ENCODE results near the gene SYNJ2. TPM values are rescaled to one million over a fixed set of nuclear protein-coding genes. Genes with fewer than 3 reads are reported as not detected.

The SYNJ2 gene
- total and polyA plus RNA-seq, 7 donors = 2.6 to 30.2 (median 6.1) TPM

DNA sequence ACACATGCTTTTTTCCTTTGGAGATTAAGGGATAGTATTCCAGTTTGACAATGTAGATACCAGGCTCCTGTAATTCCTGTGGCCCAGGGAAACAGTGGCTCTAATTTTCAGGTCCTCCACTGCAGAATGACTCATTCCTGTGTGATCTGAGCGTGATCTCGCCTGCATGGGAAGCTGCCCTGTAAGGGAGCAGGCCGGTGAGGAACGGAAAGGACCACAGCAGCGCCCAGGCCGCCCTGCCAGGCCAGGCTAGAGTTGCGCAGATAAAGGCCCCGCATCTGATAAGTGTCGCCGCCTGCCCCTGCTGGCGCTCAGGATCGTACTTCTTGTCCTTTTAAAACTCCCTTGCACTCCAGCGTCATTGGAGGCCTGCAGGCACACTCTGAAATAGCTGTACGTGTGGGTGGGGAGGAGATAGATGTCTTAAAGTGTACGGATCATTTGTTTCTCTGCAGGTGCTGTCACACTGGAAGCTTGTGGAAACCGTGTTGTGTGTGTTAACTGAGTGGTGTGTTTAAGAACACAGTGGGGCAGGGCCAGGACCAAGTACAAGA is 60.7 kb downstream of the SYNJ2 start:
- 48 to 70% (median 50%) methylated on average over 16 of the region's 16 CpGs for WGBS, 3 donors

GRCh38 chr6:158043008-158043407 is 61.3 kb downstream of the SYNJ2 start:
- TF ChIP-seq, protein P1, sequence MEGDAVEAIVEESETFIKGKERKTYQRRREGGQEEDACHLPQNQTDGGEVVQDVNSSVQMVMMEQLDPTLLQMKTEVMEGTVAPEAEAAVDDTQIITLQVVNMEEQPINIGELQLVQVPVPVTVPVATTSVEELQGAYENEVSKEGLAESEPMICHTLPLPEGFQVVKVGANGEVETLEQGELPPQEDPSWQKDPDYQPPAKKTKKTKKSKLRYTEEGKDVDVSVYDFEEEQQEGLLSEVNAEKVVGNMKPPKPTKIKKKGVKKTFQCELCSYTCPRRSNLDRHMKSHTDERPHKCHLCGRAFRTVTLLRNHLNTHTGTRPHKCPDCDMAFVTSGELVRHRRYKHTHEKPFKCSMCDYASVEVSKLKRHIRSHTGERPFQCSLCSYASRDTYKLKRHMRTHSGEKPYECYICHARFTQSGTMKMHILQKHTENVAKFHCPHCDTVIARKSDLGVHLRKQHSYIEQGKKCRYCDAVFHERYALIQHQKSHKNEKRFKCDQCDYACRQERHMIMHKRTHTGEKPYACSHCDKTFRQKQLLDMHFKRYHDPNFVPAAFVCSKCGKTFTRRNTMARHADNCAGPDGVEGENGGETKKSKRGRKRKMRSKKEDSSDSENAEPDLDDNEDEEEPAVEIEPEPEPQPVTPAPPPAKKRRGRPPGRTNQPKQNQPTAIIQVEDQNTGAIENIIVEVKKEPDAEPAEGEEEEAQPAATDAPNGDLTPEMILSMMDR (IDR thresholded peaks at IDR 0.05) = no peak
- Histone ChIP-seq H3K36me3 (ENCODE audit: insufficient read depth in 1 of 2, low read depth in 1 of 2) (no peaks in the 10 kb centered on the region), H3K4me1 (peaks cover 71% of the 10 kb centered on the region), H3K27ac (peak overlapping the region; percentile 98), H3K4me3 (peak overlapping the region; percentile 43), H3K9me3 (no peaks in the 10 kb centered on the region), H3K27me3 (ENCODE audit: insufficient read depth in 3 of 3, low read length in 2 of 3) (no peaks in the 10 kb centered on the region)
- intact Hi-C loops (cut with DNase I) = loop anchor here in 1 of 2 donors (5.0 kb wide), 1 partner anchor 61 kb away; the partner anchor contains the start of gene SYNJ2
- WGBS, 3 donors = 49 to 64% (median 56%) methylated on average over 20 of the region's 20 CpGs
- ATAC-seq = peak in 3 of 4 donors; percentile 23 to 51 (median 31)
- DNase-seq = peak in 1 of 2 donors; percentile 78

More for the DNA sequence above, 60.7 kb downstream of the SYNJ2 start:
- TF ChIP-seq, protein P1 (IDR thresholded peaks at IDR 0.05) = no peak
- Histone ChIP-seq H3K27me3 (ENCODE audit: insufficient read depth in 3 of 3, low read length in 2 of 3) (no peaks in the 10 kb centered on the region), H3K27ac (peak overlapping the region; percentile 98), H3K36me3 (ENCODE audit: insufficient read depth in 1 of 2, low read depth in 1 of 2) (no peaks in the 10 kb centered on the region), H3K4me3 (peak overlapping the region; percentile 43), H3K9me3 (no peaks in the 10 kb centered on the region), H3K4me1 (peaks cover 69% of the 10 kb centered on the region)
- ATAC-seq (peak; percentile 57 to 70 (median 66)), DNase-seq (peak; percentile 76 to 93)
- intact Hi-C loops (cut with DNase I) = loop anchor here in 1 of 2 donors (5.0 kb wide), 1 partner anchor 60 kb away; the partner anchor contains the start of gene SYNJ2

- H3K27me3 ChIP-seq (ENCODE audit: insufficient read depth in 3 of 3, low read length in 2 of 3) = no peaks in the 10 kb centered on the region
- H3K4me3 ChIP-seq = peak overlapping the region; percentile 43
- TF ChIP-seq, protein P1 (IDR thresholded peaks at IDR 0.05) = no peak
- no peaks in the 10 kb centered on the region for H3K9me3 ChIP-seq
- WGBS, 3 donors = 32 to 44% (median 36%) methylated on average over 31 of the region's 31 CpGs
- H3K4me1 ChIP-seq = peaks cover 71% of the 10 kb centered on the region
- intact Hi-C loops (cut with DNase I) = loop anchor here in 1 of 2 donors (5.0 kb wide), 1 partner anchor 62 kb away; the partner anchor contains the start of gene SYNJ2
- DNase-seq = peak; percentile 78 to 93
- peak overlapping the region; percentile 98 for H3K27ac ChIP-seq
- no peaks in the 10 kb centered on the region for H3K36me3 ChIP-seq (ENCODE audit: insufficient read depth in 1 of 2, low read depth in 1 of 2)
- ATAC-seq = peak; percentile 69 to 75 (median 70)
Observed at GRCh38 chr6:158043586-158044524, 62.2 kb downstream of the SYNJ2 start.

GRCh38 chr6:158044525-158044888 is 62.8 kb downstream of the SYNJ2 start:
- H3K27me3 ChIP-seq (ENCODE audit: insufficient read depth in 3 of 3, low read length in 2 of 3) = no peaks in the 10 kb centered on the region

More at GRCh38 chr6:158044525-158044888, 62.8 kb downstream of the SYNJ2 start:
- Histone ChIP-seq H3K9me3 (no peaks in the 10 kb centered on the region), H3K4me1 (peaks cover 66% of the 10 kb centered on the region), H3K27ac (peak overlapping the region; percentile 98), H3K36me3 (ENCODE audit: insufficient read depth in 1 of 2, low read depth in 1 of 2) (no peaks in the 10 kb centered on the region), H3K4me3 (peak overlapping the region; percentile 43)
- TF ChIP-seq, protein P1 (IDR thresholded peaks at IDR 0.05) = no peak
- intact Hi-C loops (cut with DNase I) = loop anchor here in 1 of 2 donors (5.0 kb wide), 1 partner anchor 62 kb away; the partner anchor contains the start of gene SYNJ2
- ATAC-seq (no peak), DNase-seq (no peak)
- 53 to 71% (median 55%) methylated on average over 6 of the region's 6 CpGs for WGBS, 3 donors
